A673 (cell line): ENCODE measurements around the gene METRNL. TPM values are rescaled to one million over a fixed set of nuclear protein-coding genes. Genes with fewer than 3 reads are reported as not detected.

Experiments used
- BruUV-seq: library from RNA; stranded (reverse); fragments of 400-500 nt; replicated peaks from 2 replicates; lab custom pipeline; 2021; lab: Mats Ljungman, UMichigan
- CTCF ChIA-PET: fragments of 300-600 bp; sonication (Branson Sonifier 250); formaldehyde crosslinking; loops from one replicate; lab custom pipeline; 2022; ENCODE audit warnings: antibody characterized with exemption; lab: Charles Lee
- POLR2A ChIA-PET: fragments of 300-600 bp; sonication (Branson Sonifier 250); formaldehyde crosslinking; loops from one replicate; lab custom pipeline; 2022; ENCODE audit warnings: antibody characterized with exemption; ENCODE audit not compliant: low non-redundant PET; lab: Charles Lee
- DNase-seq: peaks from one replicate; pipeline ENCODE4 v3.0.0-alpha.2; 2015; ENCODE audit warnings: low spot score
- H3K27ac ChIP-seq: fragments of 200-600 bp; sonication (generic); 2 replicates; pipeline ENCODE4 v1.5.1; 2016; ENCODE audit warnings: mixed run types, low read depth, mild to moderate bottlenecking, mixed read lengths, antibody characterized with exemption, low read length; ENCODE audit not compliant: poor library complexity, severe bottlenecking
- H3K27me3 ChIP-seq: fragments of 200-600 bp; sonication (generic); replicated peaks from 2 replicates; pipeline ENCODE4 v1.6.1; 2017; ENCODE audit warnings: mixed run types, low read depth, mild to moderate bottlenecking, mixed read lengths, antibody characterized with exemption, low read length; ENCODE audit not compliant: insufficient read depth, poor library complexity
- H3K36me3 ChIP-seq: fragments of 200-600 bp; sonication (generic); 2 replicates; pipeline ENCODE4 v1.6.1; 2016; ENCODE audit warnings: mixed run types, mild to moderate bottlenecking, mixed read lengths, antibody characterized with exemption, low read length; ENCODE audit not compliant: insufficient read depth, poor library complexity, severe bottlenecking
- H3K4me1 ChIP-seq: fragments of 200-600 bp; sonication (generic); 2 replicates; pipeline ENCODE4 v1.6.1; 2017; ENCODE audit warnings: mixed run types, mild to moderate bottlenecking, mixed read lengths, antibody characterized with exemption, low read length; ENCODE audit not compliant: insufficient read depth, poor library complexity, severe bottlenecking
- H3K4me3 ChIP-seq: fragments of 200-600 bp; sonication (generic); 2 replicates; pipeline ENCODE4 v1.5.1; 2016; ENCODE audit warnings: low read depth, mixed run types, mild to moderate bottlenecking, mixed read lengths, low read length; ENCODE audit not compliant: poor library complexity, severe bottlenecking
- H3K9me3 ChIP-seq: fragments of 200-600 bp; sonication (generic); 2 replicates; pipeline ENCODE4 v1.6.1; 2016; ENCODE audit warnings: mixed run types, low read depth, mild to moderate bottlenecking, mixed read lengths, antibody characterized with exemption, low read length; ENCODE audit not compliant: poor library complexity, severe bottlenecking
- EZH2 ChIP-seq: fragments of 200-600 bp; sonication (generic); IDR thresholded peaks from 2 replicates; pipeline ENCODE4 v1.6.1; 2017; ENCODE audit warnings: borderline replicate concordance, low read depth, mild to moderate bottlenecking, mixed read lengths, antibody characterized with exemption, low read length; ENCODE audit not compliant: poor library complexity, severe bottlenecking
- intact Hi-C: fragments of 100-400 bp; cut with micrococcal nuclease; formaldehyde crosslinking; loops from one replicate; pipeline ENCODE4 v1.10.0; 2022; ENCODE audit not compliant: unreplicated experiment
- total RNA-seq: library from RNA; stranded (reverse); gene quantifications from 2 replicates; pipeline ENCODE4 v1.2.3, GENCODE V29; 2021
- TF ChIP-seq, protein P1 (sequence below): fragments of 300-800, 200-600 bp; sonication (generic); conservative IDR thresholded peaks from 2 replicates; pipeline ENCODE4 v1.5.1; 2017; ENCODE audit warnings: low read depth, mild to moderate bottlenecking, antibody characterized with exemption, low read length, moderate library complexity, mixed read lengths

The METRNL gene
- total RNA-seq, 1 experiment from 2014 or later, result 16.5 TPM

DNA sequence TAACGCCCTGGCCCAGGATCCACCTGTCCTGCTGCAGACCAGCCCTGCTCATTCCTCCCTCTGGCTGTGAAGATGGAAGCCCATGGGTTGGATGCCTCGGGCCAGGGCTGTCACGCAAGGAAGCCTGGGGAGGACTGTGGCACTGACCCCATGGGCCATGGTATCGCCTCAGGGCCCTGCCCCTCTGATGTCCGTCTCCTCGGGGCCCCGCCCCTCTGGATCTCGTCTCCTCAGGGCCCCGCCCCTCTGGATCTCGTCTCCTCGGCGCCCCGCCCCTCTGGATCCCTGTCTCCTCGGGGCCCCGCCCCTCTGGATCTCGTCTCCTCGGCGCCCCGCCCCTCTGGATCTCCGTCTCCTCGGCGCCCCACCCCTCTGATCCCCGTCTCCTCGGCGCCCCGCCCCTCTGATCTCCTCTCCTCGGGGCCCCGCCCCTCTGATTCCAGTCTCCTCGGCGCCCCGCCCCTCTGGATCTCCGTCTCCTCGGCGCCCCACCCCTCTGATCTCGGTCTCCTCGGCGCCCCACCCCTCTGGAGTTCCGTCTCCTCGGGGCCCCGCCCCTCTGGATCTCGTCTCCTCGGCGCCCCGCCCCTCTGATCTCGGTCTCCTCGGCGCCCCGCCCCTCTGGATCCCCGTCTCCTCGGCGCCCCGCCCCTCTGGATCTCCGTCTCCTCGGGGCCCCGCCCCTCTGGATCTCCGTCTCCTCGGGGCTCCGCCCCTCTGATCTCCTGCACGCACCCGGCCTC lies 24.0 kb downstream of the METRNL start:
- intact Hi-C loops, result no loop called here
- no peaks in the 10 kb centered on the region for H3K36me3 ChIP-seq
- no peaks in the 10 kb centered on the region for H3K27me3 ChIP-seq
- ChIA-PET POLR2A (no interaction called here), CTCF (no interaction called here)
- no peak overlapping the region for H3K4me3 ChIP-seq
- BruUV-seq, result no TSS peak
- peak; percentile 49 for DNase-seq
- H3K4me1 ChIP-seq, result peaks cover 12% of the 10 kb centered on the region
- H3K9me3 ChIP-seq, result no peaks in the 10 kb centered on the region
- no peak for TF ChIP-seq EZH2
- TF ChIP-seq, protein P1, sequence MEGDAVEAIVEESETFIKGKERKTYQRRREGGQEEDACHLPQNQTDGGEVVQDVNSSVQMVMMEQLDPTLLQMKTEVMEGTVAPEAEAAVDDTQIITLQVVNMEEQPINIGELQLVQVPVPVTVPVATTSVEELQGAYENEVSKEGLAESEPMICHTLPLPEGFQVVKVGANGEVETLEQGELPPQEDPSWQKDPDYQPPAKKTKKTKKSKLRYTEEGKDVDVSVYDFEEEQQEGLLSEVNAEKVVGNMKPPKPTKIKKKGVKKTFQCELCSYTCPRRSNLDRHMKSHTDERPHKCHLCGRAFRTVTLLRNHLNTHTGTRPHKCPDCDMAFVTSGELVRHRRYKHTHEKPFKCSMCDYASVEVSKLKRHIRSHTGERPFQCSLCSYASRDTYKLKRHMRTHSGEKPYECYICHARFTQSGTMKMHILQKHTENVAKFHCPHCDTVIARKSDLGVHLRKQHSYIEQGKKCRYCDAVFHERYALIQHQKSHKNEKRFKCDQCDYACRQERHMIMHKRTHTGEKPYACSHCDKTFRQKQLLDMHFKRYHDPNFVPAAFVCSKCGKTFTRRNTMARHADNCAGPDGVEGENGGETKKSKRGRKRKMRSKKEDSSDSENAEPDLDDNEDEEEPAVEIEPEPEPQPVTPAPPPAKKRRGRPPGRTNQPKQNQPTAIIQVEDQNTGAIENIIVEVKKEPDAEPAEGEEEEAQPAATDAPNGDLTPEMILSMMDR, result no peak
- no peak overlapping the region for H3K27ac ChIP-seq

DNA sequence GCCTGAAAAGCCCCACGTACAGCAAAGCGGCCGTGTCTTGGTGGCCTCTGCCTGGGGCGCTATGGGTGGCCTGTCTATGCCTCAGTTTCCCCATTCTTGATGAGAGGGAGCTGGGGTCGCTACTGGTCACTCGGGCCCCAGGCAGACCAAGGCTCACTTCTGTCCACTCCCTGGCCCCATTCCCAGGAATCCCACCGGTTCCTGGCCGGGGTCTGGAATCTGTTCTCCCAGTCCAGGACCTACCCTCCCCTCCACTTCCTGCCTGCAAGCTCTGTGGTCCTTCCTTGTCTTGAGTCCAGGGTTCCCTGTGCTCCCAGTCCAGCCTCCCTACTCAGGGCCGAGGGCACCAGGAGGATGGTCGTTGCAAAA lies 24.5 kb downstream of the METRNL start:
- ChIA-PET POLR2A (no interaction called here), CTCF (no interaction called here)
- BruUV-seq, result no TSS peak

DNA sequence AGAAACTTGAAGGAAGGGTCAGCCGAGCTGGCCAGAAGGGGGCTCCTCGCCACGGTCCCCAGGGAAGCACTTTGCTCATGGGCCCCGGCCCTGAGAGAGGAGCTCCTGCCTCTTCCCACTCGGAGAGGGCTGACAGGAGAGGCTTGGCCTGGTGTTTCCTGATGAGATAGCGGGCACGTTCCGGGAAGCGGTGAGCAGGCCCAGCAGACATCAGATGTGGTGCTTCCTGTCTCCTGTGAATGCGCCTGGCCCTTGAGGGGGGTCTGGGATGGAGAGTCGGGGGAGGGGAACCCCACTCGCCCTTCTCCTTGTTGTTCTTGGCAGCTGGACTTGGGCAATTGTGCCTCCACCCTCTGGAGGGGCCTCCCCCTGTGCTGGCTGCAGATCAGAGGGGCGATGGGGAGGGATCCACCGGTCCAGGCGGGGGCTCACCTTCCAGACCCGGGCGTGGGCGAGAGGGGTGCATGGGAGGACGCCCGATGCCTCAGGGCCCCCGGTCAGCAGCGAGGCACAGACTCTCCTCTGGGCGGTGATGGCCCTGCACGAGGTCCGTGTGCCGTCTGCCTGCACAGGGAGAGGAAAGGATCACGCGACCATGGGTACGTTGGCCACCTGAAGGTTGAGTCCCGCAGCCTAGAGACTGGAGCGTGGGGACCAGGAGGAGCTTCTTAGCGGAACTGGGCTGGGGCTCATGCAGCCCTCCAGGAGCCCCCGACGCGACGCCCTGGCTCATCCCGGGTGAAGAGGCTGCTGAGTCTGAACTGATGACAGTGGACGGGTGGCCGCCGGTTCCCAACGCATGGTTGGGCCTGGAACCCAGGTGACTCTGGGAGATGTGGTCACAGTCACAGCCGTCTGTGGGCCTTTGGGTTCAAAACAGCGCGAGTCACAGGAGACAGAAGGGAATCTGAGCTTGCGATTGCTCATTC lies 25.4 kb downstream of the METRNL start:
- Histone ChIP-seq H3K9me3 (no peaks in the 10 kb centered on the region), H3K4me1 (peaks cover 18% of the 10 kb centered on the region), H3K27ac (no peak overlapping the region), H3K27me3 (no peaks in the 10 kb centered on the region), H3K4me3 (no peak overlapping the region), H3K36me3 (no peaks in the 10 kb centered on the region)
- no peak for DNase-seq
- CTCF ChIA-PET, result no interaction called here
- no peak for TF ChIP-seq EZH2
- TF ChIP-seq, protein P1, result no peak
- POLR2A ChIA-PET, result no interaction called here
- intact Hi-C loops, result no loop called here
- BruUV-seq, result no TSS peak

More for the DNA sequence above, 24.5 kb downstream of the METRNL start:
- no peak for DNase-seq
- intact Hi-C loops, result no loop called here
- Histone ChIP-seq H3K36me3 (no peaks in the 10 kb centered on the region), H3K9me3 (no peaks in the 10 kb centered on the region), H3K27me3 (no peaks in the 10 kb centered on the region), H3K4me1 (peaks cover 12% of the 10 kb centered on the region), H3K27ac (no peak overlapping the region), H3K4me3 (no peak overlapping the region)
- TF ChIP-seq EZH2, result no peak
- TF ChIP-seq, protein P1, result no peak
